SW 1271 (cell line): ENCODE results near the gene DLG4.

Experiments
- DNase-seq, 2 experiments: peaks; one replicate each; lab custom pipeline; 2025; lab: John Stamatoyannopoulos, UW

Gene DLG4

DNA sequence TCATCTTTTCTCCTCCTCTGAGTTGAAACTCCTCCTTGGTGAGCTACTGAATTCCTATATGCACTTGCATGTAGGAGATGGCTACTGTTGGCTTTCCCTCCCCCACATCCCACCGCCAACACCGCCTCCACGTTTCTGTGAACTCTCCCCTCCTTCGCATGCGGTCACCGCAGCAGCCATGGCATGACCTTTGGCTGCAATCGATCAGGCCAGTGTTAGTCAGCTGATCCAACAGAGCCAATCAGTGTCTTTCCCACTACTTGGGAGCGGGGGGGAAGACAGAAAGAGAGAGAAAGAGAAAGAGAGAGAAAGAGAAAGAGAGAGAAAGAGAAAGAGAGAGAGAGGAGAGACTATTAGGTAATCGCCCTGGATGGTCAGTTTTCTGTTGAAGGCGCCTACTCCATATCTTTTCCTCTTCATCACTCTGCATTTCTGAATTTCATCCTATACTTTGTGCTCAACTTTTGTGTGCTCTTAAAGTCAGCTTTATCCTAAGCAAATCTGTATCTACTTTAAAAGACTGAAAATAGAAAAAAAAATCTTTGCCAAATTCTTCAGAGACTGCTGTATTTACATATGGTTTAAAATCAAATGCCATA is 63.2 kb downstream of the DLG4 start:
- DNase-seq: no peak

DNA sequence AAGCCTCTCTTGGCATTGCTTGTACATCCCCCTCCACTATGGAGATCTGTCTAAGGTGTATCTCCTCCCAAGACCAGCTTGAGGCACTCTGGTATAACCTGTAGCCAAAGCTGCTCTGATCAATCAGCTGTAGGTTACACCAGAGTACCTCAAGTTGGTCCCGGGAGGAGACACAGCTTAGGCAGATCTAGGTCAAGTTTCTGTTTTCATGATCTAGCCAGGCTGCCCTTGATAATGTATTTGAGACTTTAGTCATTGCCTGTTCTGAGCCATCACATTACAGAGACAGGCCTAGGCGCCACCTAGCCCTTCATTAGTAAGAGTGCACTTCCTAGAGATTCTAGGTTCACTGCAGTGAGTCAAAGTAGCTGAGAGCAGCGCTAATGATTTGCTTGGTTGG is 71.9 kb downstream of the DLG4 start:
- no peak for DNase-seq

DNA sequence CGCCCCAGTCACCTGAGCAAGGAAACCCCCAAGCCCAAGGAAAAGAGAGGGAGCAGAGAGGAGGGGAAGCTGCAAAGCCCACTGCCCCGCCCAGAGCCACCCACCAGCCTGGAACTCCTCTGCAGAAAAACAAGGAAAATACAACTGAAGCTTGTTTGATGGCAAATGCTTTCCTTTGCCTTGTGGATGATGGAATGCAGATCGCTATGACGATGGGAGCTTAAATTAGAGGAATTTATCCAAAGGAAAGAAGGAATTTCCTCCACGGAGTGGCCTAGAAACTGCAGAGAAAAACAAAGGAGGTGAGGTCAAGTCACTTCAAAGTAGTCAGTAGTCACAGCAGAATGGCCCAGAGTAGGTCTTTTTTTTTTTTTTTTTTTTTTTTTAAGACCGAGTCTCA is 73.5 kb downstream of the DLG4 start:
- DNase-seq: no peak

DNA sequence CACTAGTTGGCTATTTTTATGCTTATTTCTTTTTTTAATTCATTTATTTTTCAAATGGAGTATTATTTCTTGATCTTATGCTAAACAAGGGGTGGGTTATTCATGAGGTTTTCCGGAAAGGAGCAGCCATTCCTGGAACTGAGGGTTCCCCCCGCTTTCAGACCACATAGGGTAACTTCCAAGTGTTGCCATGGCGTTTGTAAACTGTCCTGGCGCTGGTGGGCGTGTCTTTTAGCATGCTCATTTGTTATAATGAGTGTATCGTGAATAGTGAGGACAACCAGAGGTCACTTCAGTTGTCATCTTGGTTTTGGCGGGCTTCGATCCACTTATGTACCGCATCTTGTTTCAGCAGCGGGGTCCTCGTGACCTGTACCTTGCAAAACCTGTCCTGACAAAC is 75.4 kb downstream of the DLG4 start:
- no peak for DNase-seq

DNA sequence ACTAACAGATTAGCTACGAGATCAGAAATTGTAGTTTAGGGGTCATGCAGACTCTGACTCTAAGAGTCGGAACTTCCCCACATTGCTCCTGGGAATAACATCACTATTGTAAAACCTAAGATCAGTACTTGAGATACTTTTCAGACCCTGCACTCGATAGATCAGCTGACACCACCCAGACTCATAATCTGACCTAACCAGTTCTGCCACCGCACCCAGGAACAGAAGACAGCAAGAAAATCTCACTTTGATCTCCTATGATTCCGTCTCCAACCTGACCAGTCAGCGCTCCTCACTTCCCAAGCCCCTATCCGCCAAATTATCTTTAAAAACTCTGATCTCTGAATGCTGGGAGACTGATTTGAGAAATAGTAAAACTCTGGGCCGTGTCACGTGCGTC is 77.8 kb downstream of the DLG4 start:
- no peak for DNase-seq

DNA sequence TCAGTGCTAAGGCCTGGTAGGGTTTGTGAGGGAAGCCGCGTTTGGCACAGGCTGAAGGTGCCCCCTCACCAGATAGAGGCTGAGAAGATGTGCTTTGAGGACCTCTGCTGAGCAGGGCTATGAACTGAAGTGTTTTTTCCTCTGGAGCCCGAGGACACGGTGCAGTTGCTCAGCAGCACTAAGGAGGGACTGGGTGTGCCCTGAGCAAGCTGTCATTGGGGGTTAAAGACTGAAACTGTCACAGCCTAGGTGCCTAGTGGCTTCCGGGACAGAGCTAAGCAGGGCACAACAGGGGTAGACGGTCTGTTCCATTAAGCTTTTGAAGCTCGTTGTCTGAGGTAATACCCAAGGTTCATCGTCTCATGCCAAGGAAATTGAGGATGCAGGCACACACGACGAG is 80.2 kb downstream of the DLG4 start:
- DNase-seq: no peak

DNA sequence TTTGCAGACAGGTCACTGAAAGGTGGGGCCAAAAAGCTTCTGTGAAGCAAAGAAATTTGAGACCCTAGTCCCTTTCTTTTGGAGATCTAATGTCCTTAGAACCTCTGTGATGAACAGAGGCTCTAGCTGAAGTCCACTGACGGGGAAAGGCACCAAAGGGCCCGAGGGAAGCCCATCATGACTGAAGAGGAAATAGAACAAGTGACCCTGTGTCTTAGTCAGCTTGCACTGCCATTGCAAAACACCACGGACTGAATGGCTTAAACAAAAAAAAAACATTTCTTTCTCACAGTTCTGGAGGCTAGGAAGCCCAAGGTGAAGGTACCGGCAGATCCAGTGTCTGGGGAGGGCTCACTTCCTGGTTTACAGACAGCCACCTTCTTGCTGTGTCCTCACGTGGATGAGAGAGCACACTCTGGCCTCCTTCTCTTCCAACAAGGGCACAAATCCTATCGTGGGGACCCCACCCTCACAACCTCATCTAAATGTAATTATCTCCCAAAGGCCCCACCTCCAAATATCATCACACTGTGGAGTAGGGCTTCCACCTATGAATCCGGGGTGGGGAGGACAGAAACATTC is 80.7 kb downstream of the DLG4 start:
- DNase-seq: no peak

DNA sequence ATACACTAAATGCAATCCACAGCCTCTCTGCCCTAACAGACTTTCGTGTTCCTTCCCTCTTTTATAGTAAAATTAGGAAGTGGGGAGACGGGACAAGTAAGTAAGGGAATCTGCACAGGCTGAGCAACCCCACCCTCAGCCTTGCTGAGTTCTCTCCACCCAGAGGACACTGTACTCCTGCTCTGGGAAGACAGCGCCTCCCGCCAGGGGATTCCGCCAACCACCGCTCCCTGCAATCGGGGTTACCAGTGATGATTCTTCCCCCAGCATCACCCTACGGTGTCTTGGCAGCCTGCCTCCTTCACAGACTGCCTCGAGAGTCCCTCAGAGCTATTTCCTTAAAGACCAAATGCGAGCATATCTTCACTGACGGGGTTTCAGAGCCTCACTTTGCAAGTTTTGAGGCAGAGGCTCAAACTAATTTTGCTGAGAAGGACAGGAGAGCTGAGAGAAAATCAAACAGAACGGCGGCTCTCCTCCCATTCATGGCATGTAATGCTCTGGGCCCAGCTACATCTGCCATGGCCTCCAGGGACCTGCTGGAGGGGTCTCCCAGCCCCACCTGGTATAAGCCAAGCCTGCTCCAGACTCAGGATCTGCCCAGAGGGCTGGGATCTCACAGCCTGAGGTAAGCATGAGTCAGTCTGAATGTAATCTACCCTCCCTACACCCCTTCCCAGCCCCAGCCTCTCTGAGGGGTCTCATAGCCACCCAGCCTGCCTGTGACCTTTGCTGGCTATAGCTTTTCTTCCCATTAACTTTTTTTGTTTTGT is 82.3 kb downstream of the DLG4 start:
- no peak for DNase-seq
